Caco-2 (cell line): Measurements from ENCODE around the gene WNK2. TPM values are rescaled to one million over a fixed set of nuclear protein-coding genes. Genes with fewer than 3 reads are reported as not detected.

Experiments
- BruUV-seq: library from RNA; stranded (reverse); fragments of 400-500 nt; replicated peaks from 2 replicates; lab custom pipeline; 2021; lab: Mats Ljungman, UMichigan
- CTCF ChIA-PET: fragments of 300-600 bp; sonication (Branson Sonifier 250); formaldehyde crosslinking; loops from one replicate; lab custom pipeline; 2022; ENCODE audit warnings: antibody characterized with exemption; lab: Charles Lee
- POLR2A ChIA-PET: fragments of 300-600 bp; sonication (Branson Sonifier 250); formaldehyde crosslinking; loops from one replicate; lab custom pipeline; 2022; ENCODE audit warnings: antibody characterized with exemption; lab: Charles Lee
- DNase-seq, 2 experiments: peaks; one replicate each; pipeline versions ENCODE4 v3.0.0 to v3.0.0-alpha.2; 2020 to 2022
- H3K27me3 ChIP-seq: replicated peaks from 2 replicates; pipeline ENCODE4 v1.6.0; 2011; ENCODE audit warnings: low read length; ENCODE audit not compliant: control insufficient read depth, insufficient read depth
- H3K36me3 ChIP-seq: 2 replicates; pipeline ENCODE4 v1.5.1; 2011; ENCODE audit warnings: low read length; ENCODE audit not compliant: control insufficient read depth, insufficient read depth
- H3K4me1 ChIP-seq: fragments of 250-450 bp; sonication (Bioruptor Pico); 2 replicates; pipeline ENCODE4 v1.5.1; 2020; ENCODE audit warnings: mild to moderate bottlenecking
- H3K4me3 ChIP-seq: 2 replicates; pipeline ENCODE4 v1.5.1; 2011; ENCODE audit warnings: low read depth, mild to moderate bottlenecking, control low read depth, low read length
- H3K9me3 ChIP-seq: fragments of 250-450 bp; sonication (Bioruptor Pico); 2 replicates; pipeline ENCODE4 v1.5.1; 2020; ENCODE audit warnings: mild to moderate bottlenecking, moderate library complexity
- H3K27ac Mint-ChIP-seq: one replicate; pipeline ENCODE4 v1.8.0; 2022; ENCODE audit warnings: mixed read lengths; ENCODE audit not compliant: unreplicated experiment
- H3K27me3 Mint-ChIP-seq: one replicate; pipeline ENCODE4 v1.8.0; 2022; ENCODE audit warnings: mixed read lengths; ENCODE audit not compliant: insufficient read depth, unreplicated experiment
- H3K36me3 Mint-ChIP-seq: one replicate; pipeline ENCODE4 v1.8.0; 2022; ENCODE audit warnings: mild to moderate bottlenecking, mixed read lengths; ENCODE audit not compliant: insufficient read depth, unreplicated experiment
- H3K4me1 Mint-ChIP-seq: one replicate; pipeline ENCODE4 v1.8.0; 2022; ENCODE audit warnings: low read depth, mixed read lengths; ENCODE audit not compliant: unreplicated experiment
- H3K4me3 Mint-ChIP-seq: one replicate; pipeline ENCODE4 v1.8.0; 2022; ENCODE audit warnings: mild to moderate bottlenecking, moderate library complexity, mixed read lengths; ENCODE audit not compliant: unreplicated experiment
- H3K9me3 Mint-ChIP-seq: one replicate; pipeline ENCODE4 v1.8.0; 2022; ENCODE audit warnings: mixed read lengths; ENCODE audit not compliant: unreplicated experiment
- intact Hi-C: fragments of 100-400 bp; cut with micrococcal nuclease; formaldehyde crosslinking; loops from one replicate; pipeline ENCODE4 v1.10.0; 2022; ENCODE audit not compliant: unreplicated experiment
- total RNA-seq: library from RNA; stranded (reverse); gene quantifications from 2 replicates; pipeline ENCODE4 v1.2.3, GENCODE V29; 2022
- TF ChIP-seq, protein P1 (sequence below), 2 experiments: fragments of 200-600 bp in 1 of 2; IDR thresholded peaks; 1 replicate in 1 of 2; 2 replicates in 1 of 2; pipeline versions ENCODE4 v1.5.1 to v1.8.0; 2011 to 2022; ENCODE audit warnings: antibody characterized with exemption in 1 of 2, control low read depth in 1 of 2, inconsistent platforms in 1 of 2, low read depth in 1 of 2, low read length in 1 of 2, mild to moderate bottlenecking in 1 of 2, moderate library complexity in 1 of 2; ENCODE audit not compliant: insufficient read depth in 1 of 2, severe bottlenecking in 1 of 2, unreplicated experiment in 1 of 2

Gene WNK2
- total RNA-seq, 1 experiment from 2014 or later, result 21.7 TPM

DNA sequence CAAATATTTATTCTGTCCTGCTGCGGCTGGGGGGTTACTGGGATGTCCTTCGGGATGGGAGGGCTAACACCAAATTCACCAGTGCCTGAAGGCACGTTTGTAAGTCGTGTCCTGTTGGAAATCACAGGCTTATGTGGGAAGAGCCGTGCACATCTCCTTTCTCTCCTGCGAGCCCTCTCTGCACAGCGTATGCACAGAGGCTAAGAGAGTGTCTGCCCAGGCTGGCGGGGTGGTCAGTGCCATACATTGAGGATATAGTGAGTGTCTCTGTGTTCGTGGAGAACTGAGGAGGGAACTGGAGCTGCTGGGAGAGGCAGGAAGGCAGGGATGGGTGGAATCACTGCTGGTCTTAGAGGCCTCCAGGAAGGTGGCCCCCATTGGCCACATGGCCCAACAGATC lies 110.1 kb downstream of the WNK2 start:
- no peak for DNase-seq
- ChIA-PET CTCF (no interaction called here), POLR2A (no interaction called here)
- Mint-ChIP-seq H3K4me3 (no peak overlapping the region), H3K36me3 (peaks cover 7% of the 10 kb centered on the region), H3K9me3 (no peaks in the 10 kb centered on the region), H3K4me1 (no peaks in the 10 kb centered on the region), H3K27me3 (no peaks in the 10 kb centered on the region), H3K27ac (no peak overlapping the region)
- TF ChIP-seq, protein P1, sequence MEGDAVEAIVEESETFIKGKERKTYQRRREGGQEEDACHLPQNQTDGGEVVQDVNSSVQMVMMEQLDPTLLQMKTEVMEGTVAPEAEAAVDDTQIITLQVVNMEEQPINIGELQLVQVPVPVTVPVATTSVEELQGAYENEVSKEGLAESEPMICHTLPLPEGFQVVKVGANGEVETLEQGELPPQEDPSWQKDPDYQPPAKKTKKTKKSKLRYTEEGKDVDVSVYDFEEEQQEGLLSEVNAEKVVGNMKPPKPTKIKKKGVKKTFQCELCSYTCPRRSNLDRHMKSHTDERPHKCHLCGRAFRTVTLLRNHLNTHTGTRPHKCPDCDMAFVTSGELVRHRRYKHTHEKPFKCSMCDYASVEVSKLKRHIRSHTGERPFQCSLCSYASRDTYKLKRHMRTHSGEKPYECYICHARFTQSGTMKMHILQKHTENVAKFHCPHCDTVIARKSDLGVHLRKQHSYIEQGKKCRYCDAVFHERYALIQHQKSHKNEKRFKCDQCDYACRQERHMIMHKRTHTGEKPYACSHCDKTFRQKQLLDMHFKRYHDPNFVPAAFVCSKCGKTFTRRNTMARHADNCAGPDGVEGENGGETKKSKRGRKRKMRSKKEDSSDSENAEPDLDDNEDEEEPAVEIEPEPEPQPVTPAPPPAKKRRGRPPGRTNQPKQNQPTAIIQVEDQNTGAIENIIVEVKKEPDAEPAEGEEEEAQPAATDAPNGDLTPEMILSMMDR (IDR thresholded peaks at IDR 0.05; ENCODE audit: insufficient read depth in 1 of 2, low read depth in 1 of 2, low read length in 1 of 2, severe bottlenecking in 1 of 2, unreplicated experiment in 1 of 2), result no peak
- H3K36me3 ChIP-seq, result no peaks in the 10 kb centered on the region
- H3K27me3 ChIP-seq, result no peaks in the 10 kb centered on the region
- H3K4me1 ChIP-seq, result no peaks in the 10 kb centered on the region
- BruUV-seq, result no TSS peak
- H3K9me3 ChIP-seq, result no peaks in the 10 kb centered on the region
- no peak overlapping the region for H3K4me3 ChIP-seq
- intact Hi-C loops, result no loop called here

DNA sequence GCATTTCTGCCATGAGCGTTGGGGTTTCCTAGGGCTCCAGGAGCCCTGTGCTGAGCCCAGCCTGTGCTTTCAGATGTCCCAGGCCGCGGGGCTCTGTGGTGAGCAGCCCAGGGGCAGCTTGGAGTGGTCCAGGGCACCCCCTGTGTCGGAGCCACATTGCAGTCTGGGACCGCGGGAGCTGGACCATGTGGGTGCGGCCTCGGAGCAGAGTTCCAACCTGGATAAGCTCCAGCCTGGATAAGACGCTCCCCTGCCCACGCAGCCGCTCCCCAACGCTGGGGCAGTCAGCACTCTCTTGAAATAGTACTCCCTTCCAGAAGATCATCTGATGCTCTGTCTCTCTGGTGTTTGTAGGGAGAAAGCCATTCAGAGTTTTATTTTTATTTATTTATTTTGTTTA lies 111.1 kb downstream of the WNK2 start:
- CTCF ChIA-PET, result no interaction called here
- TF ChIP-seq, protein P1 (IDR thresholded peaks at IDR 0.05; ENCODE audit: insufficient read depth in 1 of 2, low read depth in 1 of 2, low read length in 1 of 2, severe bottlenecking in 1 of 2, unreplicated experiment in 1 of 2), result no peak
- DNase-seq, result no peak
- H3K9me3 ChIP-seq, result no peaks in the 10 kb centered on the region
- no peaks in the 10 kb centered on the region for H3K36me3 ChIP-seq
- peaks cover 7% of the 10 kb centered on the region for H3K36me3 Mint-ChIP-seq
- intact Hi-C loops, result no loop called here
- H3K27me3 Mint-ChIP-seq, result no peaks in the 10 kb centered on the region
- H3K4me3 ChIP-seq, result no peak overlapping the region
- H3K4me3 Mint-ChIP-seq, result no peak overlapping the region
- H3K27me3 ChIP-seq, result no peaks in the 10 kb centered on the region
- POLR2A ChIA-PET, result no interaction called here
- no peak overlapping the region for H3K27ac Mint-ChIP-seq
- no peaks in the 10 kb centered on the region for H3K4me1 Mint-ChIP-seq
- no TSS peak for BruUV-seq
- H3K9me3 Mint-ChIP-seq, result no peaks in the 10 kb centered on the region
- H3K4me1 ChIP-seq, result no peaks in the 10 kb centered on the region

DNA sequence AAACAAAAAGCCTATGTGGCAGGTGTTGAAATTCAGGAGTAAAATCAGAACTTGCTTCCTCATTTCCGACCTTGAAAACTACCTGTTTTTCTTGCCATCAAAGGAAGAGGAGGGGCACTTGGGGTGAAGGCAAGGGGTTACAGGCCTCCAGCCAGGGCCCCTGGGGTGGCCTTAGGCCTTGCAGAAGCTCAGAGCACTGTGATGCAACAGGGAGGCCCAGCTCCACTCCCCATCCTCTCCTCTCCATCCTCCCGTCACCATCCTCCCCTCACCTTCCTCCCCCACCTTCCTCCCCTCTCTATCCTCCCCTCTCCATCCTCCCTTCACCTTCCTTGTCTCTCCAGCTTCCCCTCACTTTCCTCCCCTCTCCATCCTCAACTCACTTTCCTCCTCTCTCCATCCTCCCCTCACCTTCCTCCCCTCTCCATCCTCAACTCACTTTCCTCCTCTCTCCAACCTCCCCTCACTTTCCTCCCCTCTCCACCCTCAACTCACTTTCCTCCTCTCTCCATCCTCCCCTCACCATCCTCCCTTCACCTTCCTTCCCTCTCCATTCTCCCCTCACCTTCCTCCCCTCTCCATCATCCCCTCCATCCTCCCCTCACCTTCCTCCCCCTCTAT lies 111.6 kb downstream of the WNK2 start:
- H3K4me1 ChIP-seq, result no peaks in the 10 kb centered on the region
- no peaks in the 10 kb centered on the region for H3K36me3 ChIP-seq
- H3K27ac Mint-ChIP-seq, result no peak overlapping the region
- H3K27me3 Mint-ChIP-seq, result no peaks in the 10 kb centered on the region
- no peaks in the 10 kb centered on the region for H3K4me1 Mint-ChIP-seq
- H3K36me3 Mint-ChIP-seq, result peaks cover 7% of the 10 kb centered on the region
- H3K4me3 ChIP-seq, result no peak overlapping the region
- DNase-seq, result no peak
- no peaks in the 10 kb centered on the region for H3K9me3 Mint-ChIP-seq
- TF ChIP-seq, protein P1 (IDR thresholded peaks at IDR 0.05; ENCODE audit: insufficient read depth in 1 of 2, low read depth in 1 of 2, low read length in 1 of 2, severe bottlenecking in 1 of 2, unreplicated experiment in 1 of 2), result no peak
- ChIA-PET CTCF (no interaction called here), POLR2A (no interaction called here)
- intact Hi-C loops, result no loop called here
- no TSS peak for BruUV-seq
- no peaks in the 10 kb centered on the region for H3K27me3 ChIP-seq
- no peak overlapping the region for H3K4me3 Mint-ChIP-seq
- H3K9me3 ChIP-seq, result no peaks in the 10 kb centered on the region
